K562 (cell line): ENCODE results near the gene EYA3. TPM values are rescaled to one million over a fixed set of nuclear protein-coding genes. Genes with fewer than 3 reads are reported as not detected.
A peak's percentile ranks its signal among the peaks of the same experiment; 100 is the strongest.

Experiments used
- HIVEP1 ChIP-seq: fragments of 250-450 bp; sonication (Bioruptor Pico); IDR thresholded peaks from 2 replicates; pipeline ENCODE4 v1.4.0; 2020; ENCODE audit warnings: mild to moderate bottlenecking
- MAFF ChIP-seq: IDR thresholded peaks from 2 replicates; pipeline ENCODE4 v1.6.1; 2012; ENCODE audit warnings: low read length, improper control_type of control experiment
- MTF1 ChIP-seq: fragments of 250-450 bp; sonication (Bioruptor Pico); IDR thresholded peaks from 2 replicates; pipeline ENCODE4 v1.9.0; 2021; ENCODE audit warnings: moderate library complexity, mild to moderate bottlenecking, inconsistent platforms, borderline replicate concordance
- NBN ChIP-seq: fragments of 450-650 bp; IDR thresholded peaks from 2 replicates; pipeline ENCODE4 v1.6.1; 2016; ENCODE audit warnings: low read depth, mild to moderate bottlenecking
- NFE2 ChIP-seq: IDR thresholded peaks from 2 replicates; pipeline ENCODE4 v1.6.1; 2014; ENCODE audit warnings: antibody characterized with exemption, low read depth
- SREBF2 ChIP-seq: sonication (generic); formaldehyde crosslinking; IDR thresholded peaks from 2 replicates; pipeline ENCODE4 v1.4.0; 2020; ENCODE audit warnings: mild to moderate bottlenecking, missing genetic modification reagents
- ZNF12 ChIP-seq: sonication (generic); formaldehyde crosslinking; IDR thresholded peaks from 2 replicates; pipeline ENCODE4 v1.4.0; 2020; ENCODE audit warnings: mild to moderate bottlenecking, missing genetic modification reagents
- ZNF766 ChIP-seq: fragments of 200-800 bp; sonication (Bioruptor generic); conservative IDR thresholded peaks from 2 replicates; pipeline ENCODE4 v1.6.1; 2016; ENCODE audit warnings: missing genetic modification characterization, missing compliant biosample characterization
- polyA plus RNA-seq, 8 experiments: library from polyadenylated mRNA; depleted of rRNA in 4 of 8; stranded (reverse) in 5 of 8; unstranded in 3 of 8; fragments of >200 nt; fragmentation: Nextera tagmentation in 2 of 8; fragmentation: Illumina TruSeq in 1 of 8; extraction: Ambion mirVana in 2 of 8; extraction: Trizol in 1 of 8; gene quantifications; 2 replicates each; pipeline versions ENCODE4 v1.2.1 to v1.2.3, GENCODE V29; 2011 to 2014; ENCODE audit warnings: inconsistent platforms in 1 of 8, missing spikeins in 1 of 8
- total RNA-seq, 7 experiments: library from RNA; depleted of rRNA in 6 of 7; stranded (reverse); fragments of >200 nt in 6 of 7; fragmentation: Illumina TruSeq in 2 of 7; extraction: Trizol in 2 of 7; gene quantifications; 2 replicates each; pipeline versions ENCODE4 v1.2.1 to v1.2.3, GENCODE V29; 2011 to 2021; ENCODE audit warnings: low replicate concordance in 1 of 7
- TF ChIP-seq, protein P1 (sequence below), 2 experiments: fragments of 450-650 bp in 1 of 2; sonication (generic) in 1 of 2; formaldehyde crosslinking in 1 of 2; IDR thresholded peaks; 2 replicates each; pipeline versions ENCODE4 v1.7.1 to v1.9.0; 2016 to 2022; ENCODE audit warnings: inconsistent platforms in 1 of 2, mild to moderate bottlenecking in 1 of 2, missing genetic modification reagents in 1 of 2
- TF ChIP-seq, protein P2 (sequence below): fragments of 450-650 bp; IDR thresholded peaks from one replicate; pipeline ENCODE4 v1.6.1; 2018; ENCODE audit warnings: mild to moderate bottlenecking, moderate library complexity; ENCODE audit not compliant: partially characterized antibody
- TF ChIP-seq, protein P3 (sequence below): fragments of 450-650 bp; conservative IDR thresholded peaks from 2 replicates; pipeline ENCODE4 v1.6.1; 2016; ENCODE audit warnings: missing genetic modification characterization, low read depth, mild to moderate bottlenecking, control low read depth, missing compliant biosample characterization
- TF ChIP-seq, protein P4 (sequence below): fragments of 250-450 bp; sonication (Bioruptor Pico); IDR thresholded peaks from 2 replicates; pipeline ENCODE4 v1.9.0; 2021; ENCODE audit warnings: mild to moderate bottlenecking, inconsistent platforms

EYA3 gene
- total and polyA plus RNA-seq, 9 of the 15 experiments (the other 6 are each of a cell fraction or from before 2014, with no cell fraction given), result 21.7 to 64.0 (median 43.6) TPM

DNA sequence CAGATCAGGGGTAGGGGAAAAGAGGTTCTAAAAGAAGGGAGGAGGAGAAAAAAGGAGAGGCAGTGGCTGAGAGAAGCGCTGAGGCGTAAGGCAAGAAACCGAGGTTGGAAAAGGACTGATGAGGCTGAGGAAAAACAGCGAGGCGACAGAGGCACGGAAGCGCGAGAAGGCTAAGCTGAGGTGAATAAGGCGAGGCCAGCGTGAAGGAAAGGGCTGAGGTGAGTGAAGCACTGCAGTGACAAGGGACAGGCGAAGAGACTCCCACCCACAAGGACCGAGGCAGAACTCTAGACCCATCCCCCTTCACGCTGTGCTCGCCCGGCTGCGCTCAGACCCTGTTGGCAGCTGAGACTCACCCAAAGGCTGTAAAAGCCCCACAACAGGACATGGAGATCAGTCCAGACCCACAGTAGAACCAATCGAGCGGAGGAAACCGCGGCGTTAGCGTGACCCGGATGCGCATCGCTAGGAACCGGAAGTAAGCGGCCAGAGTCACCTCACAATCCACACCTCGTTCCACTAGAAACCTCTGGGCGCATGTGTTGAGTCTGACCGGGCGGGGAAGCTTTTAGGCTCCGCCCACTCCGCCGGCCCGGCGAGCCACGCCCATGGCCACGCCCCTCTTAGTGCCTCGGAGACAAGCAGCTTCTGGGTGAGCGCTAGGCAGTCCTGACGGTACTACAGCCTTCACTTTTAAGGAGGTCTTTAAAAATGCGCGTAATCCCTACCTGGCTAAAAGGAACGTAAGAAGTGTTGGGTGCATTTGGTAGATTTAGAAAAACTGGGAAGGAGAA, at the start of gene EYA3 (continued):
- TF ChIP-seq, protein P1, sequence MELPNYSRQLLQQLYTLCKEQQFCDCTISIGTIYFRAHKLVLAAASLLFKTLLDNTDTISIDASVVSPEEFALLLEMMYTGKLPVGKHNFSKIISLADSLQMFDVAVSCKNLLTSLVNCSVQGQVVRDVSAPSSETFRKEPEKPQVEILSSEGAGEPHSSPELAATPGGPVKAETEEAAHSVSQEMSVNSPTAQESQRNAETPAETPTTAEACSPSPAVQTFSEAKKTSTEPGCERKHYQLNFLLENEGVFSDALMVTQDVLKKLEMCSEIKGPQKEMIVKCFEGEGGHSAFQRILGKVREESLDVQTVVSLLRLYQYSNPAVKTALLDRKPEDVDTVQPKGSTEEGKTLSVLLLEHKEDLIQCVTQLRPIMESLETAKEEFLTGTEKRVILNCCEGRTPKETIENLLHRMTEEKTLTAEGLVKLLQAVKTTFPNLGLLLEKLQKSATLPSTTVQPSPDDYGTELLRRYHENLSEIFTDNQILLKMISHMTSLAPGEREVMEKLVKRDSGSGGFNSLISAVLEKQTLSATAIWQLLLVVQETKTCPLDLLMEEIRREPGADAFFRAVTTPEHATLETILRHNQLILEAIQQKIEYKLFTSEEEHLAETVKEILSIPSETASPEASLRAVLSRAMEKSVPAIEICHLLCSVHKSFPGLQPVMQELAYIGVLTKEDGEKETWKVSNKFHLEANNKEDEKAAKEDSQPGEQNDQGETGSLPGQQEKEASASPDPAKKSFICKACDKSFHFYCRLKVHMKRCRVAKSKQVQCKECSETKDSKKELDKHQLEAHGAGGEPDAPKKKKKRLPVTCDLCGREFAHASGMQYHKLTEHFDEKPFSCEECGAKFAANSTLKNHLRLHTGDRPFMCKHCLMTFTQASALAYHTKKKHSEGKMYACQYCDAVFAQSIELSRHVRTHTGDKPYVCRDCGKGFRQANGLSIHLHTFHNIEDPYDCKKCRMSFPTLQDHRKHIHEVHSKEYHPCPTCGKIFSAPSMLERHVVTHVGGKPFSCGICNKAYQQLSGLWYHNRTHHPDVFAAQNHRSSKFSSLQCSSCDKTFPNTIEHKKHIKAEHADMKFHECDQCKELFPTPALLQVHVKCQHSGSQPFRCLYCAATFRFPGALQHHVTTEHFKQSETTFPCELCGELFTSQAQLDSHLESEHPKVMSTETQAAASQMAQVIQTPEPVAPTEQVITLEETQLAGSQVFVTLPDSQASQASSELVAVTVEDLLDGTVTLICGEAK (IDR thresholded peaks at IDR 0.05), result peak; percentile 99
- TF ChIP-seq, protein P1 (CRISPR knock-in tag; IDR thresholded peaks at IDR 0.05), result no peak
- TF ChIP-seq HIVEP1 (CRISPR knock-in tag) (0 out of 2 replicates have a peak, but pooled peaks have one; percentile 57), NBN (peak; percentile 66), SREBF2 (CRISPR knock-in tag) (no peak), MAFF (no peak), NFE2 (no peak), MTF1 (CRISPR knock-in tag) (no peak), ZNF12 (CRISPR knock-in tag) (no peak), ZNF766 (peak; percentile 100)
- TF ChIP-seq, protein P2, sequence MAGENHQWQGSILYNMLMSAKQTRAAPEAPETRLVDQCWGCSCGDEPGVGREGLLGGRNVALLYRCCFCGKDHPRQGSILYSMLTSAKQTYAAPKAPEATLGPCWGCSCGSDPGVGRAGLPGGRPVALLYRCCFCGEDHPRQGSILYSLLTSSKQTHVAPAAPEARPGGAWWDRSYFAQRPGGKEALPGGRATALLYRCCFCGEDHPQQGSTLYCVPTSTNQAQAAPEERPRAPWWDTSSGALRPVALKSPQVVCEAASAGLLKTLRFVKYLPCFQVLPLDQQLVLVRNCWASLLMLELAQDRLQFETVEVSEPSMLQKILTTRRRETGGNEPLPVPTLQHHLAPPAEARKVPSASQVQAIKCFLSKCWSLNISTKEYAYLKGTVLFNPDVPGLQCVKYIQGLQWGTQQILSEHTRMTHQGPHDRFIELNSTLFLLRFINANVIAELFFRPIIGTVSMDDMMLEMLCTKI, result no peak
- TF ChIP-seq, protein P3, sequence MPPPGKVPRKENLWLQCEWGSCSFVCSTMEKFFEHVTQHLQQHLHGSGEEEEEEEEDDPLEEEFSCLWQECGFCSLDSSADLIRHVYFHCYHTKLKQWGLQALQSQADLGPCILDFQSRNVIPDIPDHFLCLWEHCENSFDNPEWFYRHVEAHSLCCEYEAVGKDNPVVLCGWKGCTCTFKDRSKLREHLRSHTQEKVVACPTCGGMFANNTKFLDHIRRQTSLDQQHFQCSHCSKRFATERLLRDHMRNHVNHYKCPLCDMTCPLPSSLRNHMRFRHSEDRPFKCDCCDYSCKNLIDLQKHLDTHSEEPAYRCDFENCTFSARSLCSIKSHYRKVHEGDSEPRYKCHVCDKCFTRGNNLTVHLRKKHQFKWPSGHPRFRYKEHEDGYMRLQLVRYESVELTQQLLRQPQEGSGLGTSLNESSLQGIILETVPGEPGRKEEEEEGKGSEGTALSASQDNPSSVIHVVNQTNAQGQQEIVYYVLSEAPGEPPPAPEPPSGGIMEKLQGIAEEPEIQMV (tag), result no peak
- TF ChIP-seq, protein P4, sequence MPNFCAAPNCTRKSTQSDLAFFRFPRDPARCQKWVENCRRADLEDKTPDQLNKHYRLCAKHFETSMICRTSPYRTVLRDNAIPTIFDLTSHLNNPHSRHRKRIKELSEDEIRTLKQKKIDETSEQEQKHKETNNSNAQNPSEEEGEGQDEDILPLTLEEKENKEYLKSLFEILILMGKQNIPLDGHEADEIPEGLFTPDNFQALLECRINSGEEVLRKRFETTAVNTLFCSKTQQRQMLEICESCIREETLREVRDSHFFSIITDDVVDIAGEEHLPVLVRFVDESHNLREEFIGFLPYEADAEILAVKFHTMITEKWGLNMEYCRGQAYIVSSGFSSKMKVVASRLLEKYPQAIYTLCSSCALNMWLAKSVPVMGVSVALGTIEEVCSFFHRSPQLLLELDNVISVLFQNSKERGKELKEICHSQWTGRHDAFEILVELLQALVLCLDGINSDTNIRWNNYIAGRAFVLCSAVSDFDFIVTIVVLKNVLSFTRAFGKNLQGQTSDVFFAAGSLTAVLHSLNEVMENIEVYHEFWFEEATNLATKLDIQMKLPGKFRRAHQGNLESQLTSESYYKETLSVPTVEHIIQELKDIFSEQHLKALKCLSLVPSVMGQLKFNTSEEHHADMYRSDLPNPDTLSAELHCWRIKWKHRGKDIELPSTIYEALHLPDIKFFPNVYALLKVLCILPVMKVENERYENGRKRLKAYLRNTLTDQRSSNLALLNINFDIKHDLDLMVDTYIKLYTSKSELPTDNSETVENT, result peak; percentile 42
